OCI-LY7 (cell line): ENCODE results near the gene CD248. TPM values are rescaled to one million over a fixed set of nuclear protein-coding genes. Genes with fewer than 3 reads are reported as not detected.

Experiments
- Bru-seq: library from RNA; stranded (reverse); fragments of 400-500 nt; gene quantifications from one replicate; lab custom pipeline; 2021; lab: Mats Ljungman, UMichigan
- BruChase-seq, 2 experiments: library from RNA; stranded (reverse); fragments of 400-500 nt; gene quantifications; one replicate each; lab custom pipeline; 2021; lab: Mats Ljungman, UMichigan
- BruUV-seq: library from RNA; stranded (reverse); fragments of 400-500 nt; replicated peaks from 2 replicates; lab custom pipeline; 2021; lab: Mats Ljungman, UMichigan
- CTCF ChIA-PET: fragments of 300-600 bp; sonication (Branson Sonifier 250); formaldehyde crosslinking; loops from one replicate; lab custom pipeline; 2022; ENCODE audit warnings: antibody characterized with exemption; ENCODE audit not compliant: unreplicated experiment; lab: Charles Lee
- POLR2A ChIA-PET: fragments of 300-600 bp; sonication (Branson Sonifier 250); formaldehyde crosslinking; loops from one replicate; lab custom pipeline; 2022; ENCODE audit warnings: antibody characterized with exemption; lab: Charles Lee
- DNase-seq: peaks from one replicate; pipeline ENCODE4 v3.0.0-alpha.2; 2015; ENCODE audit warnings: low spot score
- H2AFZ ChIP-seq: fragments of 200-600 bp; sonication (generic), shearing (Covaris generic); 2 replicates; pipeline ENCODE4 v1.6.1; 2014; ENCODE audit warnings: mild to moderate bottlenecking, antibody characterized with exemption, low read length, moderate library complexity
- H3K27ac ChIP-seq: fragments of 200-600 bp; sonication (generic); 2 replicates; pipeline ENCODE4 v1.5.1; 2014; ENCODE audit warnings: mixed run types, low read depth, mild to moderate bottlenecking, moderate library complexity, low read length, inconsistent platforms; ENCODE audit not compliant: poor library complexity, severe bottlenecking
- H3K36me3 ChIP-seq: fragments of 200-600 bp; sonication (generic); 2 replicates; pipeline ENCODE4 v1.6.1; 2014; ENCODE audit warnings: mild to moderate bottlenecking, antibody characterized with exemption, low read length, moderate library complexity, mixed read lengths; ENCODE audit not compliant: insufficient read depth
- H3K4me1 ChIP-seq: fragments of 200-600 bp; sonication (generic); 2 replicates; pipeline ENCODE4 v1.5.1; 2014; ENCODE audit warnings: mild to moderate bottlenecking, low read length; ENCODE audit not compliant: insufficient read depth, poor library complexity, severe bottlenecking
- H3K4me2 ChIP-seq: fragments of 200-600 bp; sonication (generic); 2 replicates; pipeline ENCODE4 v1.6.1; 2014; ENCODE audit warnings: mild to moderate bottlenecking, low read length
- H3K4me3 ChIP-seq: fragments of 200-600 bp; sonication (generic); 2 replicates; pipeline ENCODE4 v1.5.1; 2014; ENCODE audit warnings: mild to moderate bottlenecking, low read depth, low read length; ENCODE audit not compliant: poor library complexity, severe bottlenecking
- H3K79me2 ChIP-seq: fragments of 200-600 bp; sonication (generic); 2 replicates; pipeline ENCODE4 v1.6.1; 2016; ENCODE audit warnings: low read depth, mild to moderate bottlenecking, low read length, moderate library complexity, mixed read lengths; ENCODE audit not compliant: insufficient read depth
- H3K9me2 ChIP-seq: fragments of 200-600 bp; sonication (generic); 2 replicates; pipeline ENCODE4 v1.6.1; 2016; ENCODE audit warnings: mild to moderate bottlenecking, low read length, mixed read lengths; ENCODE audit not compliant: insufficient read depth
- H3K9me3 ChIP-seq: fragments of 200-600 bp; sonication (generic); 2 replicates; pipeline ENCODE4 v1.6.1; 2014; ENCODE audit warnings: mild to moderate bottlenecking, mixed run types, low read length, mixed read lengths
- H4K20me1 ChIP-seq: fragments of 200-600 bp; sonication (generic); 2 replicates; pipeline ENCODE4 v1.6.1; 2014; ENCODE audit warnings: mild to moderate bottlenecking, antibody characterized with exemption, low read length, moderate library complexity, mixed read lengths; ENCODE audit not compliant: insufficient read depth
- EZH2phosphoT487 ChIP-seq: fragments of 200-600 bp; sonication (generic); IDR thresholded peaks from 2 replicates; pipeline ENCODE4 v1.6.1; 2018; ENCODE audit warnings: low read depth, borderline replicate concordance, mild to moderate bottlenecking, mixed run types, antibody characterized with exemption, low read length, moderate library complexity, mixed read lengths
- intact Hi-C: fragments of 100-400 bp; cut with micrococcal nuclease; formaldehyde crosslinking; loops from one replicate; pipeline ENCODE4 v1.10.0; 2022; ENCODE audit not compliant: unreplicated experiment
- long read RNA-seq: library from polyadenylated mRNA; stranded (forward); transcript quantifications from one replicate; pipeline ENCODE4 v2.0.0, GENCODE V29; 2022
- total RNA-seq, 2 experiments: library from RNA; depleted of rRNA in 1 of 2; stranded (reverse); fragments of >200 nt in 1 of 2; shearing (Covaris generic) in 1 of 2; gene quantifications; 2 replicates each; pipeline ENCODE4 v1.2.3, GENCODE V29; 2014 to 2022
- TF ChIP-seq, protein P1 (sequence below): fragments of 200-600 bp; sonication (generic); conservative IDR thresholded peaks from 2 replicates; pipeline ENCODE4 v1.5.1; 2014; ENCODE audit warnings: mild to moderate bottlenecking, antibody characterized with exemption, low read length, moderate library complexity, mixed read lengths

The CD248 gene, protein sequence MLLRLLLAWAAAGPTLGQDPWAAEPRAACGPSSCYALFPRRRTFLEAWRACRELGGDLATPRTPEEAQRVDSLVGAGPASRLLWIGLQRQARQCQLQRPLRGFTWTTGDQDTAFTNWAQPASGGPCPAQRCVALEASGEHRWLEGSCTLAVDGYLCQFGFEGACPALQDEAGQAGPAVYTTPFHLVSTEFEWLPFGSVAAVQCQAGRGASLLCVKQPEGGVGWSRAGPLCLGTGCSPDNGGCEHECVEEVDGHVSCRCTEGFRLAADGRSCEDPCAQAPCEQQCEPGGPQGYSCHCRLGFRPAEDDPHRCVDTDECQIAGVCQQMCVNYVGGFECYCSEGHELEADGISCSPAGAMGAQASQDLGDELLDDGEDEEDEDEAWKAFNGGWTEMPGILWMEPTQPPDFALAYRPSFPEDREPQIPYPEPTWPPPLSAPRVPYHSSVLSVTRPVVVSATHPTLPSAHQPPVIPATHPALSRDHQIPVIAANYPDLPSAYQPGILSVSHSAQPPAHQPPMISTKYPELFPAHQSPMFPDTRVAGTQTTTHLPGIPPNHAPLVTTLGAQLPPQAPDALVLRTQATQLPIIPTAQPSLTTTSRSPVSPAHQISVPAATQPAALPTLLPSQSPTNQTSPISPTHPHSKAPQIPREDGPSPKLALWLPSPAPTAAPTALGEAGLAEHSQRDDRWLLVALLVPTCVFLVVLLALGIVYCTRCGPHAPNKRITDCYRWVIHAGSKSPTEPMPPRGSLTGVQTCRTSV
- total RNA-seq (2014; rRNA removed; shearing (Covaris generic)) (0.08 TPM in 1 of 2 replicates, not detected in the other), total RNA-seq (2022) (0.18 and 0.46 TPM in 2 replicates), Bru-seq, nascent RNA (percentile 22 among the genes with signal in this experiment), BruChase-seq, experiment 1, labeled RNA remaining after a 6-hour chase (percentile 22 among the genes with signal in this experiment), BruChase-seq, experiment 2, labeled RNA remaining after a 2-hour chase (percentile 22 among the genes with signal in this experiment)
- long read RNA-seq, result 0 reads

- ChIA-PET CTCF (interaction anchor here (1.0 kb wide), 1 partner anchor 50 kb away, joined by 4 read pairs; no protein-coding TSS in a partner anchor), POLR2A (no interaction called here)
- H3K4me1 ChIP-seq, result peaks cover 38% of the 10 kb centered on the region
- no peaks in the 10 kb centered on the region for H3K9me3 ChIP-seq
- peak within 1 kb of the TSS; percentile 81 for H3K4me2 ChIP-seq
- H3K4me3 ChIP-seq, result peak within 1 kb of the TSS; percentile 49
- TF ChIP-seq EZH2phosphoT487, result no peak
- TF ChIP-seq, protein P1, sequence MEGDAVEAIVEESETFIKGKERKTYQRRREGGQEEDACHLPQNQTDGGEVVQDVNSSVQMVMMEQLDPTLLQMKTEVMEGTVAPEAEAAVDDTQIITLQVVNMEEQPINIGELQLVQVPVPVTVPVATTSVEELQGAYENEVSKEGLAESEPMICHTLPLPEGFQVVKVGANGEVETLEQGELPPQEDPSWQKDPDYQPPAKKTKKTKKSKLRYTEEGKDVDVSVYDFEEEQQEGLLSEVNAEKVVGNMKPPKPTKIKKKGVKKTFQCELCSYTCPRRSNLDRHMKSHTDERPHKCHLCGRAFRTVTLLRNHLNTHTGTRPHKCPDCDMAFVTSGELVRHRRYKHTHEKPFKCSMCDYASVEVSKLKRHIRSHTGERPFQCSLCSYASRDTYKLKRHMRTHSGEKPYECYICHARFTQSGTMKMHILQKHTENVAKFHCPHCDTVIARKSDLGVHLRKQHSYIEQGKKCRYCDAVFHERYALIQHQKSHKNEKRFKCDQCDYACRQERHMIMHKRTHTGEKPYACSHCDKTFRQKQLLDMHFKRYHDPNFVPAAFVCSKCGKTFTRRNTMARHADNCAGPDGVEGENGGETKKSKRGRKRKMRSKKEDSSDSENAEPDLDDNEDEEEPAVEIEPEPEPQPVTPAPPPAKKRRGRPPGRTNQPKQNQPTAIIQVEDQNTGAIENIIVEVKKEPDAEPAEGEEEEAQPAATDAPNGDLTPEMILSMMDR, result no peak
- BruUV-seq, result no TSS peak
- peak within 1 kb of the TSS; percentile 83 for H2AFZ ChIP-seq
- H3K79me2 ChIP-seq, result no peaks in the 10 kb centered on the region
- intact Hi-C loops, result no loop called here
- no peak for DNase-seq
- H4K20me1 ChIP-seq, result no peaks in the 10 kb centered on the region
- H3K9me2 ChIP-seq, result no peaks in the 10 kb centered on the region
- H3K36me3 ChIP-seq, result no peaks in the 10 kb centered on the region
- peak within 1 kb of the TSS; percentile 83 for H3K27ac ChIP-seq
Measured at GRCh38 chr11:66316849-66317251, at the start of gene CD248. TSS of gene CD248 (minus strand) at chr11:66317044. CDS start at chr11:66317027, 17 bp downstream.

- Histone ChIP-seq H3K4me3 (no peak overlapping the region), H3K79me2 (peaks cover 16% of the 10 kb centered on the region), H3K4me2 (no peak overlapping the region), H3K4me1 (peaks cover 9% of the 10 kb centered on the region), H4K20me1 (no peaks in the 10 kb centered on the region), H3K9me3 (no peaks in the 10 kb centered on the region), H2AFZ (no peak overlapping the region), H3K36me3 (peaks cover 92% of the 10 kb centered on the region), H3K27ac (no peak overlapping the region), H3K9me2 (no peaks in the 10 kb centered on the region)
- CTCF ChIA-PET, result no interaction called here
- POLR2A ChIA-PET, result no interaction called here
- intact Hi-C loops, result no loop called here
- DNase-seq, result no peak
- TF ChIP-seq, protein P1, result no peak
- no peak for TF ChIP-seq EZH2phosphoT487
- no TSS peak for BruUV-seq
Measured at GRCh38 chr11:66365711-66366619, 49.1 kb upstream of the CD248 start.
